ENCODE data around the gene TBCC.

Gene TBCC

GRCh38 chr6:42698217-42698616, 47.7 kb downstream of the TBCC start:
- no peak for TF ChIP-seq CSDC2 (CRISPR knock-in tag; IDR thresholded peaks at IDR 0.05)
- TF ChIP-seq, protein P1, sequence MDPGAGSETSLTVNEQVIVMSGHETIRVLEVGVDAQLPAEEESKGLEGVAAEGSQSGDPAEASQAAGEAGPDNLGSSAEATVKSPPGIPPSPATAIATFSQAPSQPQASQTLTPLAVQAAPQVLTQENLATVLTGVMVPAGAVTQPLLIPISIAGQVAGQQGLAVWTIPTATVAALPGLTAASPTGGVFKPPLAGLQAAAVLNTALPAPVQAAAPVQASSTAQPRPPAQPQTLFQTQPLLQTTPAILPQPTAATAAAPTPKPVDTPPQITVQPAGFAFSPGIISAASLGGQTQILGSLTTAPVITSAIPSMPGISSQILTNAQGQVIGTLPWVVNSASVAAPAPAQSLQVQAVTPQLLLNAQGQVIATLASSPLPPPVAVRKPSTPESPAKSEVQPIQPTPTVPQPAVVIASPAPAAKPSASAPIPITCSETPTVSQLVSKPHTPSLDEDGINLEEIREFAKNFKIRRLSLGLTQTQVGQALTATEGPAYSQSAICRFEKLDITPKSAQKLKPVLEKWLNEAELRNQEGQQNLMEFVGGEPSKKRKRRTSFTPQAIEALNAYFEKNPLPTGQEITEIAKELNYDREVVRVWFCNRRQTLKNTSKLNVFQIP (CRISPR knock-in tag; IDR thresholded peaks at IDR 0.05; ENCODE audit: borderline replicate concordance, low read depth): no peak
- TF ChIP-seq ZNF8 (CRISPR knock-in tag; IDR thresholded peaks at IDR 0.05): no peak
- no peak for TF ChIP-seq BACH2 (CRISPR knock-in tag; IDR thresholded peaks at IDR 0.05; ENCODE audit: borderline replicate concordance)
- TF ChIP-seq OSR1 (CRISPR knock-in tag; IDR thresholded peaks at IDR 0.05): no peak
- TF ChIP-seq PPARA (CRISPR knock-in tag; IDR thresholded peaks at IDR 0.05; ENCODE audit: borderline replicate concordance): no peak
- no peak for TF ChIP-seq TCF4 (CRISPR knock-in tag; IDR thresholded peaks at IDR 0.05; ENCODE audit: borderline replicate concordance)
- TF ChIP-seq GLIS3 (CRISPR knock-in tag; IDR thresholded peaks at IDR 0.05): no peak
- TF ChIP-seq ZNF565 (CRISPR knock-in tag; conservative IDR thresholded peaks at IDR 0.05; ENCODE audit: low read depth): no peak
- no peak for TF ChIP-seq CREB5 (CRISPR knock-in tag; IDR thresholded peaks at IDR 0.05; ENCODE audit: low read depth)
- no peak for TF ChIP-seq ZFP30 (CRISPR knock-in tag; IDR thresholded peaks at IDR 0.05)
- no peak for TF ChIP-seq SNAI2 (CRISPR knock-in tag; IDR thresholded peaks at IDR 0.05)
- TF ChIP-seq, protein P2, sequence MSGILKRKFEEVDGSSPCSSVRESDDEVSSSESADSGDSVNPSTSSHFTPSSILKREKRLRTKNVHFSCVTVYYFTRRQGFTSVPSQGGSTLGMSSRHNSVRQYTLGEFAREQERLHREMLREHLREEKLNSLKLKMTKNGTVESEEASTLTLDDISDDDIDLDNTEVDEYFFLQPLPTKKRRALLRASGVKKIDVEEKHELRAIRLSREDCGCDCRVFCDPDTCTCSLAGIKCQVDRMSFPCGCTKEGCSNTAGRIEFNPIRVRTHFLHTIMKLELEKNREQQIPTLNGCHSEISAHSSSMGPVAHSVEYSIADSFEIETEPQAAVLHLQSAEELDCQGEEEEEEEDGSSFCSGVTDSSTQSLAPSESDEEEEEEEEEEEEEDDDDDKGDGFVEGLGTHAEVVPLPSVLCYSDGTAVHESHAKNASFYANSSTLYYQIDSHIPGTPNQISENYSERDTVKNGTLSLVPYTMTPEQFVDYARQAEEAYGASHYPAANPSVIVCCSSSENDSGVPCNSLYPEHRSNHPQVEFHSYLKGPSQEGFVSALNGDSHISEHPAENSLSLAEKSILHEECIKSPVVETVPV (CRISPR knock-in tag; IDR thresholded peaks at IDR 0.05): no peak
- TF ChIP-seq, protein P3, sequence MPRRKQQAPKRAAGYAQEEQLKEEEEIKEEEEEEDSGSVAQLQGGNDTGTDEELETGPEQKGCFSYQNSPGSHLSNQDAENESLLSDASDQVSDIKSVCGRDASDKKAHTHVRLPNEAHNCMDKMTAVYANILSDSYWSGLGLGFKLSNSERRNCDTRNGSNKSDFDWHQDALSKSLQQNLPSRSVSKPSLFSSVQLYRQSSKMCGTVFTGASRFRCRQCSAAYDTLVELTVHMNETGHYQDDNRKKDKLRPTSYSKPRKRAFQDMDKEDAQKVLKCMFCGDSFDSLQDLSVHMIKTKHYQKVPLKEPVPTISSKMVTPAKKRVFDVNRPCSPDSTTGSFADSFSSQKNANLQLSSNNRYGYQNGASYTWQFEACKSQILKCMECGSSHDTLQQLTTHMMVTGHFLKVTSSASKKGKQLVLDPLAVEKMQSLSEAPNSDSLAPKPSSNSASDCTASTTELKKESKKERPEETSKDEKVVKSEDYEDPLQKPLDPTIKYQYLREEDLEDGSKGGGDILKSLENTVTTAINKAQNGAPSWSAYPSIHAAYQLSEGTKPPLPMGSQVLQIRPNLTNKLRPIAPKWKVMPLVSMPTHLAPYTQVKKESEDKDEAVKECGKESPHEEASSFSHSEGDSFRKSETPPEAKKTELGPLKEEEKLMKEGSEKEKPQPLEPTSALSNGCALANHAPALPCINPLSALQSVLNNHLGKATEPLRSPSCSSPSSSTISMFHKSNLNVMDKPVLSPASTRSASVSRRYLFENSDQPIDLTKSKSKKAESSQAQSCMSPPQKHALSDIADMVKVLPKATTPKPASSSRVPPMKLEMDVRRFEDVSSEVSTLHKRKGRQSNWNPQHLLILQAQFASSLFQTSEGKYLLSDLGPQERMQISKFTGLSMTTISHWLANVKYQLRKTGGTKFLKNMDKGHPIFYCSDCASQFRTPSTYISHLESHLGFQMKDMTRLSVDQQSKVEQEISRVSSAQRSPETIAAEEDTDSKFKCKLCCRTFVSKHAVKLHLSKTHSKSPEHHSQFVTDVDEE (CRISPR knock-in tag; IDR thresholded peaks at IDR 0.05): no peak
- no peak for TF ChIP-seq ZNF70 (CRISPR knock-in tag; IDR thresholded peaks at IDR 0.05)
- no peak for TF ChIP-seq ARNTL (CRISPR knock-in tag; IDR thresholded peaks at IDR 0.05; ENCODE audit: borderline replicate concordance, low read depth)
- no peak for TF ChIP-seq RARB (CRISPR knock-in tag; IDR thresholded peaks at IDR 0.05)
- no peak for ATAC-seq

- TF ChIP-seq, protein P2 (CRISPR knock-in tag; IDR thresholded peaks at IDR 0.05): no peak
- TF ChIP-seq OSR1 (CRISPR knock-in tag; IDR thresholded peaks at IDR 0.05) (no peak), TOX (CRISPR knock-in tag; IDR thresholded peaks at IDR 0.05; ENCODE audit: borderline replicate concordance) (no peak), ZNF70 (CRISPR knock-in tag; IDR thresholded peaks at IDR 0.05) (no peak), ESRRG (CRISPR knock-in tag; IDR thresholded peaks at IDR 0.05) (no peak), SNAI2 (CRISPR knock-in tag; IDR thresholded peaks at IDR 0.05) (no peak), ZNF565 (CRISPR knock-in tag; conservative IDR thresholded peaks at IDR 0.05; ENCODE audit: low read depth) (no peak), ARNTL (CRISPR knock-in tag; IDR thresholded peaks at IDR 0.05; ENCODE audit: borderline replicate concordance, low read depth) (no peak), BACH2 (CRISPR knock-in tag; IDR thresholded peaks at IDR 0.05; ENCODE audit: borderline replicate concordance) (no peak), CREB5 (CRISPR knock-in tag; IDR thresholded peaks at IDR 0.05; ENCODE audit: low read depth) (no peak), CSDC2 (CRISPR knock-in tag; IDR thresholded peaks at IDR 0.05) (no peak), ZNF8 (CRISPR knock-in tag; IDR thresholded peaks at IDR 0.05) (no peak), ISL1 (CRISPR knock-in tag; IDR thresholded peaks at IDR 0.05) (no peak), PPARA (CRISPR knock-in tag; IDR thresholded peaks at IDR 0.05; ENCODE audit: borderline replicate concordance) (no peak), GLIS3 (CRISPR knock-in tag; IDR thresholded peaks at IDR 0.05) (no peak)
- TF ChIP-seq, protein P3 (CRISPR knock-in tag; IDR thresholded peaks at IDR 0.05): no peak
- no peak for ATAC-seq
Observed at GRCh38 chr6:42697268-42697655, 48.6 kb downstream of the TBCC start.
